GM18519 (cell line): Measurements from ENCODE around the gene BTBD9.

Experiments
- ATAC-seq: cut with Tn5 transposase; IDR thresholded peaks from one replicate; pipeline ENCODE4 v1.9.1; 2021; ENCODE audit warnings: mild to moderate bottlenecking, moderate library complexity; ENCODE audit not compliant: unreplicated experiment, low FRiP score

BTBD9 gene

DNA sequence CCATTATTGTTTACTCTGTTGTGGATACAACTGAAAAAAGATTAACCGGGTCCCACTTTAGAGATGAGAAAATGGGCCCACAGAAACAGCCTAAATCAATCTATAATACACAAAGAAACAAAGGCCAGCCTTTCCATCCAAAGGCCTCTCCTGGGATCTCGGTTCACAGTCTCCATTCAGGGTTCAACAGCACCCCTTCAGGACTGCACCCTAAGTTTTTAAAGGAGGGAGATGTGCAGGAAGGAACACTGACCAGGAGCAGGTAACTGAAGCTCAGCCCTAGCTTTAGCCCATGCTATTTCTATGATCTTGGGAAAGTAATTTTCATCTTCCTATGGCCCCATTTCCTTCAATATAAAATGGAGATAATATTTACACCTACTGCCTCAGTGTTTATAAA lies 147.7 kb downstream of the BTBD9 start:
- no peak for ATAC-seq

DNA sequence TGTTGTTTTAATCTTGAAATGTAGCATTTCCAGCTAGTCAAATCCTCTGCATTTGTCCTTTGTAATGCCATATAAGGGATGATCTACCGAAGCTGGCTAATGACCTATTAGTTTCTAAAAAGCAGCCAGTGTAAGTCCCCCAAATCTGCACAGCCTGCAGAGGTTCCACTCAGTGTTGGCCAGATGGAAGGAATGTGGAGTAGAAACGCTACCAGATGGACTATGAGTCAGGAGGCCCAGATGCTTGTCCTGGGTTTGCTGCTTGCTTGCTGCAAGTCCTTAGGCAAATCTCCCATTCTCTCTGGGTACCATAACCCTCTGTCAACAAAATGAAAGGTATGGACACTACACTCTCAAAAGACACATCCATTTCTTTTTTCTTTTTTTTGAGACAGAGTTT lies 149.8 kb downstream of the BTBD9 start:
- no peak for ATAC-seq

DNA sequence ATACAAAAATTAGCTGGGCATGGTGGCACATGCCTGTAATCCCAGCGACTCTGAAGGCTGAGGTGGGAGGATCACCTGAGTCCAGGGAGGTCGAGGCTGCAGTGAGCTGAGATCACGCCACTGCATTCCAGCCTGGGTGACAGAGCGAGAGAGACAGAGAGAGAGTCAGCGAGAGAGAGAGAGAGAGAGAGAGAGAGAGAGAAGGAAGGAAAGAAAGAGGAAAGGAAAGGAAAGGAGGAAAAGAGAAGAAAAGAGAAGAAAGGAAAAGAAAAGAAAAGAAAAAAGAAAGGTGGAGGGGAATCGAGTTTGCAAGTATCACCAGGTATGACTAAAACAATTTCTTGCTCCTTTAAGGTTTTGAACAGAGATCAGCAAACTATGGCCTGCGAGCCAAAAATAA lies 152.3 kb downstream of the BTBD9 start:
- no peak for ATAC-seq

GRCh38 chr6:38485488-38485887 lies 154.2 kb downstream of the BTBD9 start:
- no peak for ATAC-seq

DNA sequence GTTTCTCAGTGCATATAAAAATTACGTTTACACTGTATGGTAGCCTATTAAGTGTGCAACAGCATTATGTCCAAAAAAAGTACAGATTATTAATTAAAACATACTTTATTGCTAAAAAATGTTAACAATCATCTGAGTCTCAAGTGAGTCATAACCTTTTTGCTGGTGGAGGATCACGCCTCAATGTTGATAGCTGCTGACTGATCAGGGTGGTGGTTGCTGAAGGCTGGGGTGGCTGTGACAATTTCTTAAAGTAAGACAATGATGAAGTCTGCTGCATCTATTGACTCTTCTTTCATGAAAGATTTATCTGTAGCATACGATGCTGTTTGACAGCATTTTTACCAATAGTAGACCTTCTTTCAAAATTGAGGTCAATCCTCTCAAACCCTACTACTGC lies 155.1 kb downstream of the BTBD9 start:
- no peak for ATAC-seq

GRCh38 chr6:38483526-38483925 lies 156.2 kb downstream of the BTBD9 start:
- no peak for ATAC-seq

GRCh38 chr6:38482466-38482865 lies 157.3 kb downstream of the BTBD9 start:
- ATAC-seq, result no peak

- ATAC-seq, result no peak
Measured at GRCh38 chr6:38481851-38482250, 157.9 kb downstream of the BTBD9 start.

GRCh38 chr6:38481211-38481836 lies 158.4 kb downstream of the BTBD9 start:
- no peak for ATAC-seq

GRCh38 chr6:38480036-38480435 lies 159.7 kb downstream of the BTBD9 start:
- no peak for ATAC-seq

DNA sequence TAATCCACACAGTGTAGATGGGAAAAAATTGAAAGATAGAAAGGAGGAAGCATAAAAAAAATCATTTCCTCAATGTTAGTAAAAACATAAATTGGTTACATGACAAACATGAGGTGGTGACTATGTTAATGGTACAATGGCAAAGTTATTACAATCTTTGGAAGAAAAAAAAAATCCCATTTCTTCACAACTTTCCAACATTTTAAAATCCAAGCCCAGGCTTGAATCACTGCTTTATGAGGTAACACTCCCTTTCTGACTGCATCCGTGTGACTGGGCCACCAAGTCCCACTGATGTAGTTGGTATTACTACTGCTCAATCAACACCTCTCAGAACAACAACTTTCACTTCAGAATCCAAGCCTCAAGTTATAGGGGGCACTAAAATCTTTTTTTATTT lies 160.4 kb downstream of the BTBD9 start:
- ATAC-seq, result no peak

- ATAC-seq, result no peak
Measured at GRCh38 chr6:38477680-38478260, 162.0 kb downstream of the BTBD9 start.

- no peak for ATAC-seq
Measured at GRCh38 chr6:38476888-38477287, 162.8 kb downstream of the BTBD9 start.

DNA sequence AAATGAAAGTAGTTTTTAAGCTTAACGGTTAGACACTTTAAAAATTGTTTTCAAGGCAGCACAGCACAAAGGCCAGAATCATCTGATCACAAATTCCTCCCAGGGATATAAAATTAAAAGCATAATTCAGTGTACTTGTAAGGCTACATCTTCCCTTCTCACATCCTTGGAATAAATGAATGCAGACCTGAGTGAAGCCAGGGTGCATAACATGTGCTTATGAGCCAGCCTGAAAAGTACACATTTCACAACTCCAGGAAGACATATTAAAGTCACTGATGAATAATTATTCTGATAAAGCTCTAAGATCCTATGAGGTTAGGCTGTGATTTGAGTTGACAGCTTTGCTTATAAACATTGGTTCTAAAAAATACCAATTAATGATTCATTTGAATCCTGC lies 163.6 kb downstream of the BTBD9 start:
- ATAC-seq, result no peak

GRCh38 chr6:38470548-38470947 lies 169.2 kb downstream of the BTBD9 start:
- ATAC-seq, result no peak

- ATAC-seq, result no peak
Measured at GRCh38 chr6:38467566-38467965, 172.2 kb downstream of the BTBD9 start.

DNA sequence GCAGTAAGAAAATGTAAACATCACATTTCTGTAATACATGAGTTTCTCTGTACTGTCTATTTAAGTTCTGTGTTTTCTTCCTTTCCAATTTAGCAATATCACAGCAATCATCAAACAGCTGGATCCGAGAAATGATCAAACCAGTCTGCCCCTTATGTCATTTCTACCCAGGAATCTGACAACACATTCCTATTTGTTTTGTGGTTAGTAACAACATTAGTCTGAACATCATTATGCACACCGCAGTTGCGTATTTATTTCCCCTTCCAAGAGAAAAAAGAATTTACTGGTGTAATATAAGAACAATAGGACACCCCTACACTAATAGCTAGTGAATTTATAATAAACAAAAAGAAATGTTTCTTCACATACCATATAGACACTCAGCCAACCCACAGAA lies 179.5 kb downstream of the BTBD9 start:
- ATAC-seq, result no peak

GRCh38 chr6:38459291-38459690 lies 180.4 kb downstream of the BTBD9 start:
- ATAC-seq, result no peak

- no peak for ATAC-seq
Measured at GRCh38 chr6:38453861-38454260, 185.9 kb downstream of the BTBD9 start.

- no peak for ATAC-seq
Measured at GRCh38 chr6:38452816-38453660, 186.7 kb downstream of the BTBD9 start.

GRCh38 chr6:38450717-38451116 lies 189.0 kb downstream of the BTBD9 start:
- ATAC-seq, result no peak

DNA sequence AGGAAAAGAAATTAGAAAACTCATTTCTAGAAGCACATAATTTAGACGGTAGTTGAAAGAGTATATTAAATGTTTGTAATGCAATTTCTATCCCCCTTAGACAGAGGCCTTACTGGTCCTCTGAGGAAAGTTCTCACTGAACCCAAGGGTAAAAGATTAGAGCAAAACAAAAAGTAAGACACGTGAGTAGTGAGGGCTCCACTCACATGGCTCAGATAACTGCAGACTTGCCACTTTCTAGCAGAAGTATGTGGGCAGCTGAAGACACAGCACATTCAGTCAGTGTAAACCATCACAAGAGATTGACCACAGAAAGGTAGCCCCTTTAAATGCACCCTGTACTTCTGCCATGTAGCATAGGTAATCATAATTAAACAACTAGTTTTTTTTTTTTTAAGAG lies 193.8 kb downstream of the BTBD9 start:
- ATAC-seq, result no peak
